GM12873 (cell line): ENCODE results near the gene OSM.

Source experiments
- CTCF ChIP-seq: IDR thresholded peaks from 2 replicates; pipeline ENCODE4 v1.5.1; 2012; ENCODE audit warnings: low read depth, mild to moderate bottlenecking, moderate library complexity, low read length, control low read depth; ENCODE audit not compliant: insufficient read depth; ENCODE audit errors: missing control alignments

OSM gene

DNA sequence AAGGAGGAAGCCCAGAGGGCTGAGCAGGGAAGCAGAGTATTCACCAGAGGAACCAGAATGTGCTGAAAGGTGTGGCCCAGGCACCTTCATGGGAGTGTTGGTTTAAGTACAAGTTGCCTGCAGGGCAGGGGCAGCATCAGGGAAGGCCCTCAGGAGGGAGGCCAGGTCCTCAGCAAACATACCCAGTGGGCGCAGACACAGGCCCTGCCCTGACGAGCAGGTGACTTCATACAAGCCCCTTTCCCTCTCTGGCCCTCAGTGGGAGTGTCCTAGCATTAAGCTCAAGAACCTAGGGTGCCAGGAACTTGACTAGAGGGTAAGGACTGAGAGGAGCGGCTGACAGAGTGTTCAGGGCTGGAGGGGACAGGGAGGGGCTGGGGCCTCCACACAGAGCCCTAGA is 30.2 kb upstream of the OSM start:
- no peak for TF ChIP-seq CTCF

- TF ChIP-seq CTCF: no peak
Measured at GRCh38 chr22:30296324-30296723, 29.7 kb upstream of the OSM start.

GRCh38 chr22:30295576-30295975 is 28.9 kb upstream of the OSM start:
- no peak for TF ChIP-seq CTCF

DNA sequence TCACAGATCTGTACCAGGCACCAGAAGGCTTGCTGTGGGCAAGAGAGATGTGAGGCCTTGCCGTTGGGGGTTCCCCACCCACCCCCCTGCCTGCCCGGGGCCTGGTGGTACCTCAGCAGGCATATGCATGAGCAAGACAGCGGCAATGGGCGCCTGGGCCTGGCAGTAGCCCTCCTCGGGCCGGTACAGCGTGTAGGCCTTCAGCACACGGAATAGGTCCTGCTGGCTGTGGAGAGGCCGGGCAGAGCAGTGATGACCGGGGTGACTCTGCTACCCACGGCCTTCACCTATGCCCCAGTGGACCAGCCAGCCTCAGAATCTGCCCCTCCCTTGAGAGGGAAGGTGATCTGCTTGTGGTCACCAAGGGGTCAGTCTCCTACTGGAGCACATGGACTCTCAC is 28.2 kb upstream of the OSM start:
- no peak for TF ChIP-seq CTCF

DNA sequence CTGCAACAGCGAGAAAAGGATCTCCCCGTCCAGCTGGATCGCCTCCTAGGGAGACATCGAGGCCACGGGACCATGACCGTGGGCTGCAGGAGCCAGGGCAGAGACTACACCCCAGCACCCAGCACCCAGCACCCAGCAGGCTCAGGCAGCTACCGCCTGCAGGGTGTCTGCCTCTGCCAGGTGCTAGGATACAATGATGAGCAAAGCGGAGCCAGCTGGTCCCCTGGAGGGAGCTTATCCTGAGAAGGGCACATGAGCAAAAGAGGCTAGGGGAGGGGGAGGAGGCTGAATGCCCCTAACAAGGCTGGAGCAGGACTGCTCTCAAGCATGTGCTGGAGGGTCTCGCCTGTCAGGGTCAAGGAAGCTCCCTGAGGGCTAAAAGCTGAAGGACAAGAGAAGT is 27.4 kb upstream of the OSM start:
- no peak for TF ChIP-seq CTCF

- no peak for TF ChIP-seq CTCF
Measured at GRCh38 chr22:30293026-30293425, 26.4 kb upstream of the OSM start.

DNA sequence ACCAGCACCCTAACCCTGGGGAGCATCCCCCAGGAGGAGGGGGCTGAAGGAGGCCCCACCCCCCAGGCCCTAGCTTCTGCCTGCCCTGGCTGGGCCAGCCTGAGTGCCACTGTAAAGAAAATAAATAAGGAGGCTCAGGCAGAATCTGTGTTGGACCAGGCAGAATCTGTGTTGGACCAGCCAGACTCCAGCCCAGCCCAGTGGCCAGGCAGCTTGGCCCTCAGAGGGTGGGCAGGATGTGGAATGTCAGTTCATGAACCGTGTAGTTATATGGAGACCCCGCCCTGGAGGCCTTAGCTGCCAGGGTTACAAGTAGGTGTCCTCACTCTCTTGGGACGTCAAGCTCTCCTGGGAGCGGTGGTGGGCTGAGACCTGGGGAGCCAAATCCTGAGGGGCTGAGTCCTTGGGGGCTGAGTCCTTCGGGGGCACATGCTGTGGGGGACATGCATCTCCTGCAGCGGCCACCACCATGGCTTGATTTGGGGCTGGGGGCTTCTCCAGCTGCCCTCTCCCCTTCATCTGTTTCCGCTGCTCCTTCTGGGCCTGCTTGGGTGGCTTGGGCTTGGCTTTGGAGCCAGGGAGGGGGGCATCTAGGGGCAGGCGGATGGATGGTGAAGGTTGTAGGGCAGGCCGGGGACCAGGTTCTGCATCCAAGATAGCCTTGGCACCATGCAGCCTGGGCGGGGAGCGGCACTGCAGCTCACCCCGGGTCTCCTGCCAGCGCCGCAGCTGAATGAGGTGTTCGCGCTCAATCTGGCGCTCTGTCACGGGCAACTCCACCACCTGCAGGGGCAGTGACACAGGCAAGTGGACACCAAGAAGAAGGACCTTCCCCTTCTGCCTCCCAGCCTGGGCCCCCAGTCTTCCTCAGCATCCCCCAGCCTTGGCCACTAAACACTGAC is 25.7 kb upstream of the OSM start:
- no peak for TF ChIP-seq CTCF
